Measurements from ENCODE around the gene PSPH. TPM values are rescaled to one million over a fixed set of nuclear protein-coding genes. Genes with fewer than 3 reads are reported as not detected.
A peak's percentile ranks its signal among the peaks of the same experiment; 100 is the strongest.
"Not testable (repeated sequence)": the region's sequence is repeated elsewhere in the genome, so short reads cannot be mapped to it uniquely, and the experiment has no call there.

PSPH gene
- polyA plus RNA-seq, 4 donors, result 35.0 to 44.4 (median 37.1) TPM

GRCh38 chr7:56017015-56017414 lies 34.2 kb downstream of the PSPH start:
- DNase-seq (ENCODE audit: low read depth in 4 of 4, low spot score in 3 of 4), result not testable (repeated sequence)

- DNase-seq (ENCODE audit: low read depth in 4 of 4, low spot score in 3 of 4), result no peak
Measured at GRCh38 chr7:56009695-56010094, 41.5 kb downstream of the PSPH start.

- no peak for DNase-seq (ENCODE audit: low read depth in 4 of 4, low spot score in 3 of 4)
Measured at GRCh38 chr7:56007891-56008290, 43.4 kb downstream of the PSPH start.

- DNase-seq (ENCODE audit: low read depth in 4 of 4, low spot score in 3 of 4), result peak in 3 of 4 donors; percentile 0 to 16 (median 8)
Measured at GRCh38 chr7:56007167-56007652, 44.0 kb downstream of the PSPH start.

- DNase-seq (ENCODE audit: low read depth in 4 of 4, low spot score in 3 of 4), result no peak
Measured at GRCh38 chr7:56003749-56004148, 47.5 kb downstream of the PSPH start.

GRCh38 chr7:55996856-55997500 lies 54.3 kb downstream of the PSPH start:
- no peak for DNase-seq (ENCODE audit: low read depth in 4 of 4, low spot score in 3 of 4)

- DNase-seq (ENCODE audit: low read depth in 4 of 4, low spot score in 3 of 4), result no peak
Measured at GRCh38 chr7:55992346-55992745, 58.9 kb downstream of the PSPH start.

GRCh38 chr7:55983537-55983936 lies 67.7 kb downstream of the PSPH start:
- no peak for DNase-seq (ENCODE audit: low read depth in 4 of 4, low spot score in 3 of 4)

GRCh38 chr7:55980266-55980665 lies 71.0 kb downstream of the PSPH start:
- DNase-seq (ENCODE audit: low read depth in 4 of 4, low spot score in 3 of 4), result no peak

- DNase-seq (ENCODE audit: low read depth in 4 of 4, low spot score in 3 of 4), result no peak
Measured at GRCh38 chr7:55977831-55978230, 73.4 kb downstream of the PSPH start.

GRCh38 chr7:55975988-55976633 lies 75.1 kb downstream of the PSPH start:
- no peak for DNase-seq (ENCODE audit: low read depth in 4 of 4, low spot score in 3 of 4)

- DNase-seq (ENCODE audit: low read depth in 4 of 4, low spot score in 3 of 4), result no peak
Measured at GRCh38 chr7:55973747-55974250, 77.4 kb downstream of the PSPH start.

GRCh38 chr7:55970978-55971377 lies 80.3 kb downstream of the PSPH start:
- DNase-seq (ENCODE audit: low read depth in 4 of 4, low spot score in 3 of 4), result no peak

GRCh38 chr7:55970561-55970960 lies 80.7 kb downstream of the PSPH start:
- no peak for DNase-seq (ENCODE audit: low read depth in 4 of 4, low spot score in 3 of 4)

GRCh38 chr7:55969391-55969790 lies 81.9 kb downstream of the PSPH start:
- DNase-seq (ENCODE audit: low read depth in 4 of 4, low spot score in 3 of 4), result no peak

- no peak for DNase-seq (ENCODE audit: low read depth in 4 of 4, low spot score in 3 of 4)
Measured at GRCh38 chr7:55966851-55967250, 84.4 kb downstream of the PSPH start.

- no peak for DNase-seq (ENCODE audit: low read depth in 4 of 4, low spot score in 3 of 4)
Measured at GRCh38 chr7:55965805-55966421, 85.3 kb downstream of the PSPH start.

- DNase-seq (ENCODE audit: low read depth in 4 of 4, low spot score in 3 of 4), result peak in 1 of 4 donors; percentile 25
Measured at GRCh38 chr7:55965100-55965470, 86.2 kb downstream of the PSPH start.

GRCh38 chr7:55964261-55965099 lies 86.8 kb downstream of the PSPH start, which contains the start of gene NIPSNAP2:
TSS of gene NIPSNAP2 (plus strand) at chr7:55964585. CDS start at chr7:55964610, 25 bp downstream.
- peak in 3 of 4 donors; percentile 41 to 56 (median 47) for DNase-seq (ENCODE audit: low read depth in 4 of 4, low spot score in 3 of 4)

GRCh38 chr7:55963584-55964168 lies 87.6 kb downstream of the PSPH start:
- no peak for DNase-seq (ENCODE audit: low read depth in 4 of 4, low spot score in 3 of 4)
